Measurements from ENCODE around the gene GRIP2.
"Not testable (repeated sequence)": the region's sequence is repeated elsewhere in the genome, so short reads cannot be mapped to it uniquely, and the experiment has no call there.

Gene GRIP2

DNA sequence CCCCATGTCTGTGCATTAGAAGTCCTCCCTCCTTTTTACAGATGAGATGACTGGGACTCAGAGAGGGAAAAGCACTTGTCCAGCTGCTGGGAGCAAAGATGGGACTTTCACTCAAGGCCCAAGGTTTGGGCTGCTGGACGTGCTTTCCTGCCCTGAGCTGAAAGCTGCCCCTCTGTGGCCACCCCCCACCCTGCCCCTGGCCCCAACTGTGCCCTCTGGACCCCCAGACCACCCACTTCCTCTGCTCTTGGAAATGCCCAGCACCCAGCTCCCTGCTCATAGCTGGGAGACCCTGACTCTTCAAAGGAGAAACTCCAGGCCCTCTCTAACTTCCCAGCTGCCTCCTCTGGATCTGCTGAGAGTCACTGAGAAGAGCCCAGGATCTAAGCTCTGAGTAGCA is 20.7 kb downstream of the GRIP2 start:
- no peak for DNase-seq

DNA sequence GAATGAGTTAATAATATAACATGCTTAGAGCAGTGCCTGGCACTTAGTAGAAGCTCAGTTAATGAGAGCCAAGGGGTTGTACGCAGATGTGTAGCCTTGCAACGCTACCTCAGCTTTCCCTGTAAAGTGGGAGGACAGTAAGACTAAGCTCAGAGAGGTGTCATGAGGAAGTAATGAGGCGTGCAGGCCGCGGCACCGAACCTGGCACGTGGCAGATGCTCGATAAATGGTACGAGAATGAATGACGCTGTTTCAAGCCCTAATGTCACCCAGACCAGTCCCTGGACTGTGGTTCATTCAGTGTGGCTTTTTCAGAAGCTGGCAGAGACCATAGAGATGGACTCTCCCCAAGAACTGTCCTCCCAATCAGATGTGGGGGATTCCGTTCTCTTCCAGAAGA is 21.2 kb downstream of the GRIP2 start:
- DNase-seq: no peak

DNA sequence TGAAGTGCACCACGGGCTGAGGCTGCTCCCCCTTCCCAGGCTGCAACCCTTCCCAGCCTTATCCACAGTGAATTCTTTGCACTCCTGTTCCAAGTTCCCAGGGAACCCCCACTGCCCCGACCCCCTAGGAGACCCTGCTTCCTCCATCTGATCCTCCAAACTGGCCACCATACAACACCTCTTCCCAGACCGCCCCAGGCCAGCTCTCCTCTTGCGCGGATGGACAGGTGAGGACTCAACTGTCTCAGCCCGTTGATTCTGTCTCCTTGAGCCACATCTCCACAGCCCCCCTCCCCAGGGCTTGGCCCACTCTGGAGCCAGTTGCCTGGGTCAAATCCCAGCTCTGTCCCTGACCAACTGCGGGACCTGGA is 21.7 kb downstream of the GRIP2 start:
- no peak for DNase-seq

DNA sequence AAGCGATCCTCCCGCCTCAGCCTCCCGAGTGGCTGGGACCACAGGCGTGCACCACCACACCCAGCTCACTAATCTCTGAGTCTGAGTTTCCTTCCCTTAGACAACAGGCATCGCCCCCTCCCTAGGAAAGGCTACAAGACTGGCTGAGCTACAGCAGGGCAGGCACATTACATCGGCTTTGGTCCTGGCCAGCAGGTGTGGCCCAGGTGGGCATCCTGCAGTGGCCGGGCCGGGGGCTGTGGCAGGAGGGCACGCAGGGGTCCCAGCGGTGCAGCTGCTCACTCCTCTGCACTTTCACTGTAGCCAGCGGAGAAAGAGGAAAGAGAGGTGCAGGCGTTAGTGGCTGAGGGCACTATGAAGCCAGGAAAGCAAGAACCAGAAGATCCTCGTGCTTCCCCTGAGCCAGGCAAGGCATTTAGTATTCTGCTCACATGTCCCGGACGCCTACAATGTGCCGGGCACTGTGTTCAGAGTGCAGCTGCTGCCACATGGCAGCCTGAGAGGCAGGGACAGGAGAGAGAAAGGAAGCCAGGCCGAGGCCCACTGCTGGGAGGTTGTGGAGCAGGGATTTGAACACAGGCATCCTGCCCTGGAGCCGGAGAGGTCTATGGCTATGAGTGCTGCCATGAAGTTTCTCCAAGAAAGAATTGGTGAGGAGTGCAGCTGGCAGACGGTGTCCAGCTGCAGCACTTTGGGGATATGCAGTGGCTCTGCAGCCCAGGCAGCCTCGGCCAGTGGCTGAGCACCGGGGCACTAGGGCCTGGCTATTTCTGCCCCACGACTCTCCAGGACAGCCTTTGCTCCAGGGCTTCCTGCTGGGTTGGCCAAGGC is 22.3 kb downstream of the GRIP2 start:
- DNase-seq: no peak

DNA sequence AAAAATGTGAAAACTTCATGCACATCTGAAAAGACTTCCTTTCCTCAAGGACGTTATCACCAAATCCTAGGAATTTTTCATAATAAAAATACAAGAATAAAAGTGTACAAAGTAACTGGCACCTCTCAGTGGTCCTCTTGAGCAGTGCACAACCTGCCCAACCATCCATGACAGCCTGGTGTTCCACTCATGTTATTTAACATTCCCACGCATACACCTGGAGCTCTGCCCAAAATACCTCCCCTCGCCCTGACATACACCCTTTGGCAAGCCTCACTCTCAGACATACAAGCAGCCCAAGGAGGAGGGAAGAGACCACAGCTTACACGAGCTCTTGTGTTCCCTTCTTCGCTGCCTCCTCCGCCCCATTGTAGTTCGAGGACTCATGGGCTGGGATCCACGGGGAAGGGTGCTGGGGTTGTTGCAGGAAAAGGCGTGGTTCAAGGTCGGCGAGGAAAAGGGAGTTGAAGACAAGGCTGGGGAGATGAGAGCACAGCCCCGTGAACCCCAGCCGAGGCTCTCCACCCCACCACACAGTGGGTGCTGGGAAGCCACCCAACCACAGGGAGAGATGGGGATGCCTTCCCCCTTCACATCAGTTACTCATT is 23.3 kb downstream of the GRIP2 start:
- no peak for DNase-seq

DNA sequence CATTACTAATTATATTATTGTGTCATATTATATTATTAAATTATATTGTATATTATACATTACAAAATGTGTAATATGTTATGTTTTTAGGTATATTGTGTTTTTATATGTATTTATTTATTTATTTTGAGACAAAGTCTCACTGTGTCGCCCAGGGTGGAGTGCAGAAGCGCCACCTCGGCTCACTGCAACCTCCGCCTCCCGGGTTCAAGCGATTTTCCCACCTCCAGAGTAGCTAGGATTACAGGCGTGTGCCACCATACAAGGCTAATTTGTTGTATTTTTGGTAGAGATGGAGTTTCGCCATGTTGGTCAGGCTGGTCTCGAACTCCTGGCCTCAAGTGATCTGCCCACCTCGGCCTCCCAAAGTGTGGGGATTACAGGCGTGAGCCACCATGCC is 24.6 kb downstream of the GRIP2 start:
- not testable (repeated sequence) for DNase-seq

DNA sequence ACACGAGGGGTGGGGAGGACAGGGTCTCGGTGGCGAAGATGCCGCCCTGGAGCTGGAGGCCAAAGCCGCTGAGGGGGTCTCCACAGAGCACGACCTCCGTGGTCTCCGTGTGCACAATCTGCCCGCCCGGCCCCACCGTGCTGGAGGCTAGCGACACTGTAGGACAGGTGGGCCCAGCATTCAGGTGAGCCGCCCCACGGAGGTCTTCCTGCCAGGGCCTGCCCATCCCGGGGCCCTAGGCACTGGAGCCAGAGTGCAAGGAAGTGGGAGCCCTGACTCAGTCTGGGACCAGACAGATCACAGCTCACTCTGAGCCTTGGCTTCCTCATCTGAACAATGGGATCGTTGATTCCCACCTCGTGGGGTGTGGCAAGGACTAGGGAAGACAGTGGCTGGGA is 25.8 kb downstream of the GRIP2 start:
- DNase-seq: no peak

DNA sequence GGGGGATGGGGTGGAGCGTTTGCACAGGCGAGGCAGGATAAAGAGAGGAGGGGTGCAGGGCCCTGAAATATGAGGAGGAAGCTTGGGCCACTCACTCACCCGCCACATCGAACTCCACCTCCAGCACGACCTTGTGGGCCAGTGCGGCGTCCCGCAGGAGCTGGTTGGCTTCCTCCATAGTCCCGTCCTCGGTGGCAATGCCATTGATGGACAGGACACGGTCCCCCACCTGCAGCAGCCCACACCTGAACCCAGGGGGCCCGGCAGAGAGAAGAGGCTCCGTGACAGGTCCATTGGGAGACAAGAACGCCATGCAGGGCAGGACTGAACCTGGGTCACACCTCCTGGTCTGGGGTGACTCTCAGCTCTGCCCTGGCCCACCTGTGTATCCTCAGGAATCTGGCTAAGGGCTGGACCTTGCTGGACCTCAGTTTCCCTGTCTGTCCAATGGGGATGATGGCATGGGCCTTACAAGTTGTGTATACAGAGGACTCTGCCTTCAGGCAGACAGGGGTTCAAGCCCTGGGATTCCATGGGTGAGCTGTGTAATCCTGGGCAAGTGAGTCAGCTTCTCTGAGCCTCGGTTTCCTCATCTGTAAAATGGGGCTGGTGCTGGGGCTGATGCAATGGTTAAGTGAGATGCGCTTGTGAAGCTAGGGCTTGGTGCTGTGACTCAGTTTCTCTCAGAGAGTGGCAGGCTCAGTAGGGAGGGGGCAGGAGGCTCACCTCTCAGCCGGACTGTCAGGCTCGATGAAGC is 26.4 kb downstream of the GRIP2 start:
- no peak for DNase-seq

DNA sequence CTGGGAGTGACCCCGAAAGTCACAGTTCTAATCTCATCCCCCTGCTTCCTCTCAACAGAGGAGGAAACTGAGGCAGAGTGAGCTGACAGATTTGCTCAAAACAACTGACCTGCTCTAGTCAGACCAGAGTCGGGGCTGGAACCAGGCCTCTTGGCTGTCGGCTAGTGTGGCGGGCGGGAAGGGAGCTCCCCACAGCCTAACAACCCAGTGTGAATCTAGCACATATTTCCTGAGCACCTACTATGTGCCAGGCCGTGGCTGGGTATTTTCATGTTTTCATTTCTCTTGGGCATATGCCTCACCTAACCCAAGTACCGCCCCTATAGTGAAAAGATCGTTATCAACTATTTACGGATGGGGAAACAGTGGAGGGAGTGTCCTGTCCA is 27.2 kb downstream of the GRIP2 start:
- DNase-seq: no peak

DNA sequence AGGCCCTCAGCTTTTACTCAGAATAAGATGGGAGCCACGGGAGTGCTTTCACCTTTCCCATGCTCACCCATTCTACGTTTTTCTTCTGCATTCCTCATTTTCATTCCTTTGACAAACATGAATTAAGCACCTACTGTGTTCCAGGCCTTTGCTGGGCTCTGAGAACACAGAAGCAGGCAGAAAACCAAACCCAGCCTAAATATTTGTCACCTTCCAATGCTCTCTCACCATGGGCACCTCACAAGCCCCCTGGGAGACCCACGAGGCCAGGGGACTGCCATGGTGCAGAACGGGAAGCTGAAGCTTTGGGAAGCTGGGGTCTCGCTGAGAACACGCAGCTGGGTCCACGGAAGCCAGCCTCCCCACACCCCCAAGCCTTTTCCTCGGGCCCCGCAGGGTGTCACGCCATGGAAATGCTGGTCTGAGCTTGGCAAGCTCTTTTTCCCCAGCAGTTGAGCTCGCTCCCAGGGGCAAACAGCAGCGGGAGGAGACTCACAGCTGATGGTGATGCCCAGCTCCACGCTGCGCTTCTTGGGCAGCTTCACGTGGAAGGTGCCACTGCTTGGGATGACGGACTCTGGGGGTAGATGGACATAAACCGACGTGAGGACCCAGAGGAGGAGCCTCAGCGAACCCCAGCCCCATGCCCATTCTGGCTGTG is 27.7 kb downstream of the GRIP2 start:
- DNase-seq: no peak

DNA sequence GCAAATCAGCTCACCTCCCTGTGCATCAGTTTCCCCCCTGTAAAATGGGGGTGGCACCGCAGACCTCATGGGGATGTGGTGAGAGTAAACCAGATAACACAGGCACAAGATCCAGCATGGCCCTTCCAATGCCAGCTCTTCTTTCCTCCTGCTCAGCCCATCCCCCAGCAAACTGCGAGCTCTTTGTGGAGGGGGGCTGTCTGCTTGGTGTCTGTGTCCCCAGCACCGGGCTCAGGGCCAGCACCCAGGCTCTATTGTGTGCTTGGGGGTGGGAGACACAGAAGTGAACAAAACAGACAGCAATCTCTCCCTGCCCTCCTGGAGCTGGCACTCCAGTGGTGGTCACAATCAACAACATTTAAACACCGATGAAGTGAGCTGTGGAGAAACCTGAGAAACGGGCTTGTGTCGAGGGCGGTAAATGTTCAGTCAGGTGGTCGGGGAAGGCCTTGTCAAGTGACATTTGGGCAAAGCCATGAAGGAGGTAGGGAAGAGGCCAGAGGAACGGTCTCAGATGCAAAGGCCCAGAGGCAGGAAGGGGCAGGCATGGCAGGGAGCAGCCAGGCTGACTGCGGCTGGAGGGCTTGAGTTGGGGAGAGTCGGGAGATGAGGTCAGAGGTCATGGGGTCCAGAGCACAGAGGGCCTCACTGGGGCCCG is 28.4 kb downstream of the GRIP2 start:
- no peak for DNase-seq

DNA sequence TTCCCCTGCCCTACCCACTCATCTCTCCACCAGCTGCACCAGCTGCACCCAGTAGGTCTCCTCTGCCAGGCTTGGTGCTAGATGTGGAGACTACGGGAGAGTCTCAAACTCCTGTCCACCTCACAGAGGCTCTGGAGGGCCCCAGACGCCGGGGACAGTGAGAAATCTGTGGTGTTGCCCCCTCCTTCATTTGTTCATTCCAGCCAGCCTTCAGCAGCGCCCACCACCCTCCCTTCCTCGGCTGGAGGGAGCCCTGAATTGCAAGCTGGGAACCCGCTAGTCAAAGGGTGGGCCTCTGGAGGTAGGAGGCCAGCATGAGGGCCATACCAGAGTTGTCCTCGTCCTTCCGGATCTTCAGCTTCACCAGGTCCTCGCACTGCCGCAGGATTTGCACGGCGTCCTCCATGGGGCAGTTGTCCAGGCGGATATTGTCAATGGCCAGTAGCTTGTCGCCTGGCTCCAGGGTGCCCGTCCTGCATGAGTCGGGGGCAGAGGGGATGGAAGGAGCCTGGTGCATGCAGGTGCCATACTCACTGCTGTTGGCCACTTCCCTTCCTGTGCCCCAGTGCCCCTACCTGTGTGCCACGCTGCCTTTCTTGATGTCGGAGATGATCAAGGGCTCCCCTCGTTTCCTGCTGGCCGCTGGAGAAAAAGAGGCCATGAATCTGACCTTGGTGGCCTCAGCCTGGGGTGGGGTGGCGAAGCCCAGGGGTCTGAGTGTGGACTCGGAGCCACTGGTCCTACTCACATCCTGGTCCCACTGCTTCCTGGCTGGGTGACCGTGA is 29.1 kb downstream of the GRIP2 start:
- DNase-seq: no peak

DNA sequence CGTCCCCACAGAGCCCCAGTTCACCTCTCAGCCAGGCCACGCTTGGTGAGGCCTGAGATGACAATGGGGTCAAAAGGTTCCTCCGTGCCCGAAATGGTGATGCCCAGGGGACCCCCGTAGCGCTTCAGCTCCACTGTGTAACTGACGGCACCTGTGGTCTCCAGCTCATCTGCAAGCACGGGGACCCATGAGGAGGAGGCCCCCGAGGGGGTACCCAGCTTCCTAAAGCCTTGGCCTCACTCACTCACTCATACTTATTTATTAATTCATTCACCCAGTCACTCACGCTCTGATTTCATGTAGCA is 30.4 kb downstream of the GRIP2 start:
- no peak for DNase-seq

DNA sequence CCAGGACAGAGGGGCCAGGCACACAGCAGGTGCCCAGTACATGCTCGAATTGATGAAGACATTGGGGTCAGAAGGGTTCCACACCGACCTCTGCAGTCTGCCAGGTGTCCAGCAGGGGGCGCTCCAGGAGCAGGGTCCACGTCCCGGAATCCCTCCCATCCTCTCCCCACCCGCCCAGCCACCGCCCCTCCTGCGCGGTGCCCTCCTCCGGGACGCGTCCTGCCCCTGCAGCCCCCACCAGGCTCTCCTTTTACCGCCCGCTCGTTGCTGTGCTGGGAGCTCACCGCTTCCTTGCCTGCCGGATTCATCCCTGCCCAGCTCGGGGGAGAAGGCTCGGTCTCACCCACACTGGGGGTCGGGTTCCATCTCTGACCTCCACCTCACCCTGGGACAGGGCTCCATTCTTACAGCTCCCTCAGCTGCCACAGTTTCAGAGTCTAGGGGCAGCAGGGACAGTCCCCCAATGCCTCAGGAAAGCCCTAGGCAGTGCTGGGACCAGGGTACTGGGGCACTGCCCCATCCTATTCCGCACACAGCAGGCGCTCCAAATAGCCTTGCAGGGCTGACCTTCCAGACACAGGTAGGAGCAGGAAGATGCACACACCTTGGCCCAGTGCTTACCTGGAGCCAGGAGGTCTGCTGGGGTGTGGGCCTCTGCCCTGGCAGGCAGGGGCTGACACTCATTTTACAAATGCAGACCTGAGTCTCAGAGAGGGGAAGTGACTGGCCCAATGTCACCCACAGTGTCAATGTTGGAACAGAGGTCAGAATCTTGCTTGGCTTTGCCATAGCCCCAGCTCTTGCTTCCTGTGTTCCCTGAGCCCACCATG is 31.0 kb downstream of the GRIP2 start:
- no peak for DNase-seq

DNA sequence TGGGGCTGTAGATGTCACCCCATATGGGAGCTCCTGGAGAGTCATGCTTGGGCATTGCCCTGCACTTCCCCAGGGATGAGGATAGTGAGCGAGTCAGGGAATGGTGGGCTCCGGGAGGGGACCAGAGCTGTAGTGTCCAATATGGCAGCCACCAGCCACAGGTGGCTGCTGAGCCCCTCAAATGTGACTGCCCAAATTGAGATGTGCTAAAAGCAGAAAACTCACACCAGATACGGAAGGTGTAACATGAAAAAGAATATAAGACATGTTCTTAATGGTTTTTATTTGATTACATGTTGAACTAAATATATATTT is 31.7 kb downstream of the GRIP2 start:
- DNase-seq: no peak

DNA sequence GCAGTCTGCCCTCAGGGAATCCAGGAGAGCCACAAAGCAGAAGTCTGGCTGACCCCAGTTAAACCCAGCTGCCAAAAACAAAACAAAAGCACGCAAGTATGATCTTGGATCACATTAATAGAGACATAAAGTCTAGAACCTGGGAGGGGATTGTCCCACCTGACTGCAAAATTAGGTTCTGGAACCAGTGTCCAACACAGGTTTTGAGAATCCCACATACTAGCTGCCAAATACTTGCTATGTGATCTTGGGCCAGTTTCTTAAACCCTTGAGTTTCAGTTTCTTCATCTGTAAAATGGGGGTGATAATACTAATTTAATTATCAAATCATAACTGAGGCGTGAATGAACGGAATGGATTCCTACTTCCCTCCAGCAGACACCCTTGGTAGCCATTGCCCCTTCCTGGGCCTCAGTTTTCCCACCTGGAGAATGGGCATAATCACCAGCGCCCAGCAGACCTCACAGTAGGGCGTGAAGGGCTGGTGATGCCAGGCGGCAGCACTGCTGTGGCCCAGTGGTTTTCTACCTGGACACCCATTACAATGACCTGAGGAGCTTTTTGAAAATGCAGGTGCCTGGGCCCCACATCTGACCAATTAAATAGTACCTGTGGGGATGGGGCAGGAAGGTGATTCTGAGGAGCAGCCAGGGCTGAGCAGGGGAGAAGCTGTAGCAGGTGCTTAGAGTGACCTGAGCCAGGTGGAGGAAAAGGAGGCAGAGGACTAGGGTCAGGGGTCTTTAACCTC is 32.2 kb downstream of the GRIP2 start:
- no peak for DNase-seq

DNA sequence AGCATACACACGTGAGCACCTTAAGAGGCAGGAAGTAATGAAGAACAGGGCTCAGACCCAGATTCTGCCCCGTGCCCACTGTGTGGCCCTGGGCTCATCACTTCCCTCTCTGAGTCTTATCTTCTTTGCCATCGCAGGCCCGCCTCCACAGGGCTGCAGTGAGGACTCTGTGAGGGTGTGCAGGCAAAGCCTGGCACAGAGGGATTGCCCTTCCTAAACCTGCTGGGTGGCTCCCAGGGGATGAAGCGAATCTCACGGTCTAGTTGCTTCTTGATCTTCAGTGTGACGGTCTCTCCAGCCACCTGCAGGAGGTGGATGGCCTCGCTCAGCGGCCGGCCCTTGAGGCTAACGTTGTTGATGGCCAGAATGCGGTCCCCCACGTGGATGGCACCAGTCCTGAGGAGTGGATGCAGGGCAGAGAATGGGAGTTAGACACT is 32.8 kb downstream of the GRIP2 start:
- no peak for DNase-seq

DNA sequence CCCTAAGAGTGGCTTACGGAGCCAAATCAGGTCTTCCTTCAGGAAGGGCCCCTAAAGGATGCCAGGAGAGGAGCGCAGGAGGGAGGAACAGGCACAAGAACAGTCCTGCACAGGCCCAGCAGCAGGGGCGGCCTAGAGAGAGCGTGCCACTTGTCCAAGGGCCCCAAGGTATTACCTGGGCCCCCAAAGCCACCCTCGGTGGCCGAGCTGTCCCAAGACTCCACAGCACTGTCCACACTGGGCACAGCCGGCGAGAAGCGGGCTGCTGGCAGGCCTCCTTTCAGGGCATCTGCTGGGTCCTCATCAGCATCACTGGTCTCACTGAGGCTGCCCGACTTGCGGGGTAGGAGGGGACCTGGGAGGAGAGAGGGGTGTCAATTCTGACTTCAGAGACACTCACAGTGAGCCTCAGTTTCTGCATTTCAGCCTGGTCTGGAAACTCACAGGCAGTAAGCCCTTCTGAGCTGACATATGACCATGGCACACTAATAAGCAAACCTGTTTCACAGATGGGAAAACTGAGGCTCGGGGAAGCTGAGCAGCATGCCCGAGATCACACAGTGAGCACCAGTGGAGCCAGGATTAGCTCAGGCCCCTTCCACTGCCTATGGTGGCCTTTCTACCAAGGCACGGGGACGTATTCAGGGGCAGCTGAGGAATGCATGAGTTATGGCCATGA is 33.4 kb downstream of the GRIP2 start:
- DNase-seq: no peak

DNA sequence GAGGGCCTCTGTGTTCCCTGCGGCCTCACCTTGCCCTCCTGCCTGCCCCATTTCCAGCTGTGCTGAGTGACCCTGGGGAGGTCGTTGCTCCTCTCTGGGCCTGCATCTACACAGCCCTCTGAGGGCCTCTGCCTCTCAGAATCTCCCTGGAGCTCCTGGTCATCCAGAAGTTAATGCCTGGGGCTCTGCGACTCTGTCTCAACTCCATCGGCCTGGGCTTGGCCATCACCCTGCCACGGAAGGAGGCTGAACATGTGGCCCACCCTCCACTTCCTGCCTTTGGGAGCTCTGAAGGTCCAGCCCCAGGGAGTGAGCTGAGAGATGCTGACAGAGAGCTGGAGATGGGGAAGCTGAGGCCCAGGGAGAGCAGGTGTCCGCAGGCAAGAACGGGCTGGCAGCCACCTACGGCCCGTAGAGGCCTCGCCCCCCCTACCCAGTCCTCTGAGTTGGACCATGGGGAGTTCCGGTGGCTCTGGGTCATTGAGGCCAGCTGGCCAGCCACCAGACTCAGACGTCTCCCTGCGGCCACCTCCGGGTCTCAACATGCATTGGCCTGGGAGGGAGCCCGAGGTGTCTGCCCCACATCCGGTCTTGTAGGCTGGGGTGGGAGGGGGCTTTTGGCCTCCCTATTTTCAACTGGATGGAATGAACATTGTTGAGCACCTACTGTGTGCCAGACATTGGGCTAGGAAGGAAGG is 34.2 kb downstream of the GRIP2 start:
- DNase-seq: no peak

All from DMS79 (cell line).